Tibial nerve (tissue), 4 donors: ENCODE data around the gene CPA1.

Source experiments
- CTCF ChIP-seq, 5 experiments: fragments of 200-600 bp in 3 of 5; fragments of 450-650 bp in 2 of 5; sonication (generic) in 3 of 5; IDR thresholded peaks; one replicate each; pipeline ENCODE4 v1.5.1; 2016 to 2019; ENCODE audit warnings: antibody characterized with exemption in 5 of 5, mild to moderate bottlenecking in 3 of 5, moderate library complexity in 2 of 5
- EP300 ChIP-seq, 2 donors: sonication (generic); formaldehyde crosslinking; IDR thresholded peaks; one replicate each; pipeline ENCODE4 v1.6.1; 2017; ENCODE audit warnings: antibody characterized with exemption in 2 of 2, mild to moderate bottlenecking in 1 of 2
- POLR2A ChIP-seq, 2 donors: fragments of 450-650 bp; IDR thresholded peaks; one replicate each; pipeline ENCODE4 v1.6.1; 2017; ENCODE audit warnings: antibody characterized with exemption in 2 of 2, mild to moderate bottlenecking in 2 of 2, moderate library complexity in 2 of 2

GRCh38 chr7:130430841-130431666 is 50.8 kb downstream of the CPA1 start:
- TF ChIP-seq CTCF (IDR thresholded peaks at IDR 0.05) (no peak), POLR2A (IDR thresholded peaks at IDR 0.05) (no peak), EP300 (IDR thresholded peaks at IDR 0.05) (no peak)
